Mononuclear cell (primary cell): ENCODE results near the gene RTBDN. TPM values are rescaled to one million over a fixed set of nuclear protein-coding genes. Genes with fewer than 3 reads are reported as not detected.
A peak's percentile ranks its signal among the peaks of the same experiment; 100 is the strongest.

Experiments
- H3K27me3 ChIP-seq: 2 replicates; pipeline ENCODE4 v1.6.0; 2011; ENCODE audit warnings: low read length, control low read depth; ENCODE audit not compliant: insufficient read depth
- H3K4me1 ChIP-seq: 2 replicates; pipeline ENCODE4 v1.5.1; 2011; ENCODE audit warnings: mild to moderate bottlenecking, low read length, control low read depth; ENCODE audit not compliant: insufficient read depth
- H3K4me3 ChIP-seq: 2 replicates; pipeline ENCODE4 v1.5.1; 2011; ENCODE audit warnings: mild to moderate bottlenecking, low read length, moderate library complexity
- H3K9me3 ChIP-seq: 2 replicates; pipeline ENCODE4 v1.5.1; 2011; ENCODE audit warnings: low read depth, mild to moderate bottlenecking, control low read depth, low read length
- total RNA-seq: library from RNA; depleted of rRNA; stranded (reverse); fragments of >200 nt; gene quantifications from one replicate; pipeline ENCODE4 v1.2.3, GENCODE V29; 2012

RTBDN gene
- total RNA-seq, 1 donor, result 0.21 TPM

GRCh38 chr19:12786141-12786870, 48.1 kb downstream of the RTBDN start:
- Histone ChIP-seq H3K9me3 (no peaks in the 10 kb centered on the region), H3K27me3 (no peaks in the 10 kb centered on the region), H3K4me1 (peaks cover 89% of the 10 kb centered on the region), H3K4me3 (no peak overlapping the region)

- Histone ChIP-seq H3K4me1 (peaks cover 86% of the 10 kb centered on the region), H3K27me3 (no peaks in the 10 kb centered on the region), H3K9me3 (no peaks in the 10 kb centered on the region), H3K4me3 (peak overlapping the region; percentile 25)
Observed at GRCh38 chr19:12785431-12786031, 48.8 kb downstream of the RTBDN start.

GRCh38 chr19:12784871-12785430, 49.4 kb downstream of the RTBDN start:
- H3K4me1 ChIP-seq, result peaks cover 84% of the 10 kb centered on the region
- peak overlapping the region; percentile 25 for H3K4me3 ChIP-seq
- no peaks in the 10 kb centered on the region for H3K27me3 ChIP-seq
- no peaks in the 10 kb centered on the region for H3K9me3 ChIP-seq

GRCh38 chr19:12784394-12784870, 49.9 kb downstream of the RTBDN start:
- Histone ChIP-seq H3K27me3 (no peaks in the 10 kb centered on the region), H3K9me3 (no peaks in the 10 kb centered on the region), H3K4me1 (peaks cover 88% of the 10 kb centered on the region), H3K4me3 (no peak overlapping the region)

GRCh38 chr19:12783849-12784393, 50.5 kb downstream of the RTBDN start:
- no peaks in the 10 kb centered on the region for H3K27me3 ChIP-seq
- no peaks in the 10 kb centered on the region for H3K9me3 ChIP-seq
- H3K4me3 ChIP-seq, result no peak overlapping the region
- peaks cover 88% of the 10 kb centered on the region for H3K4me1 ChIP-seq

GRCh38 chr19:12783291-12783848, 51.0 kb downstream of the RTBDN start:
- Histone ChIP-seq H3K4me3 (no peak overlapping the region), H3K4me1 (peaks cover 88% of the 10 kb centered on the region), H3K9me3 (no peaks in the 10 kb centered on the region), H3K27me3 (no peaks in the 10 kb centered on the region)

GRCh38 chr19:12782424-12783290, 51.7 kb downstream of the RTBDN start:
- peaks cover 87% of the 10 kb centered on the region for H3K4me1 ChIP-seq
- no peaks in the 10 kb centered on the region for H3K9me3 ChIP-seq
- peak overlapping the region; percentile 38 for H3K4me3 ChIP-seq
- H3K27me3 ChIP-seq, result no peaks in the 10 kb centered on the region

- H3K9me3 ChIP-seq, result no peaks in the 10 kb centered on the region
- H3K4me3 ChIP-seq, result peak overlapping the region; percentile 38
- no peaks in the 10 kb centered on the region for H3K27me3 ChIP-seq
- H3K4me1 ChIP-seq, result peaks cover 87% of the 10 kb centered on the region
Observed at GRCh38 chr19:12782174-12782423, 52.3 kb downstream of the RTBDN start.

GRCh38 chr19:12779162-12779993, 55.0 kb downstream of the RTBDN start:
- Histone ChIP-seq H3K4me1 (peaks cover 78% of the 10 kb centered on the region), H3K4me3 (no peak overlapping the region), H3K9me3 (no peaks in the 10 kb centered on the region), H3K27me3 (no peaks in the 10 kb centered on the region)

GRCh38 chr19:12778905-12779161, 55.5 kb downstream of the RTBDN start:
- Histone ChIP-seq H3K9me3 (no peaks in the 10 kb centered on the region), H3K4me3 (no peak overlapping the region), H3K27me3 (no peaks in the 10 kb centered on the region), H3K4me1 (peaks cover 74% of the 10 kb centered on the region)

GRCh38 chr19:12778017-12778904, 56.1 kb downstream of the RTBDN start:
- H3K27me3 ChIP-seq, result no peaks in the 10 kb centered on the region
- H3K9me3 ChIP-seq, result no peaks in the 10 kb centered on the region
- H3K4me1 ChIP-seq, result peaks cover 68% of the 10 kb centered on the region
- H3K4me3 ChIP-seq, result peak overlapping the region; percentile 71

GRCh38 chr19:12777217-12778016, 57.0 kb downstream of the RTBDN start:
- Histone ChIP-seq H3K9me3 (no peaks in the 10 kb centered on the region), H3K27me3 (no peaks in the 10 kb centered on the region), H3K4me1 (peaks cover 60% of the 10 kb centered on the region), H3K4me3 (peak overlapping the region; percentile 71)
